Esophagus squamous epithelium (tissue), 4 donors: Measurements from ENCODE around the gene TTYH1.

Experiments
- POLR2A ChIP-seq, 4 donors: fragments of 450-650 bp; IDR thresholded peaks; one replicate each; pipeline ENCODE4 v1.6.1; 2017; ENCODE audit warnings: antibody characterized with exemption in 4 of 4, mild to moderate bottlenecking in 4 of 4, moderate library complexity in 3 of 4
- TF ChIP-seq, protein P1 (sequence below), 6 experiments: fragments of 450-650 bp in 4 of 6; fragments of 200-600 bp in 2 of 6; sonication (generic) in 2 of 6; IDR thresholded peaks; one replicate each; pipeline ENCODE4 v1.5.1; 2016 to 2019; ENCODE audit warnings: antibody characterized with exemption in 6 of 6, mild to moderate bottlenecking in 4 of 6, moderate library complexity in 4 of 6

DNA sequence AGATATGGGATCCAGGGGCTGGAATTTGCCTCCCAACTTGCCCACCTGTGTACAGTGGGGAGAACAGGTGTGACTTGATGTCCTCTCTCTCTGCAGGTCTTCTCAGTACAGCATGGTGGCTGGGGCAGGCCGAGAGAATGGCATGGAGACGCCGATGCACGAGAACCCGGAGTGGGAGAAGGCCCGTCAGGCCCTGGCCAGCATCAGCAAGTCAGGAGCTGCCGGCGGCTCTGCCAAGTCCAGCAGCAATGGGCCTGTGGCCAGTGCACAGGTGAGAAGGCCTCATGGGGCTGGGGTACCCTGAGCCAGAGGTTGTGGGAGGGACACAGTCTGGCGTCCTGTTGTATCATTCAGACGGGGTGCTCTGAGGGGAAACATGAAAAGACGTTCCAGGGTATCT is 36.7 kb downstream of the TTYH1 start:
- TF ChIP-seq, protein P1, sequence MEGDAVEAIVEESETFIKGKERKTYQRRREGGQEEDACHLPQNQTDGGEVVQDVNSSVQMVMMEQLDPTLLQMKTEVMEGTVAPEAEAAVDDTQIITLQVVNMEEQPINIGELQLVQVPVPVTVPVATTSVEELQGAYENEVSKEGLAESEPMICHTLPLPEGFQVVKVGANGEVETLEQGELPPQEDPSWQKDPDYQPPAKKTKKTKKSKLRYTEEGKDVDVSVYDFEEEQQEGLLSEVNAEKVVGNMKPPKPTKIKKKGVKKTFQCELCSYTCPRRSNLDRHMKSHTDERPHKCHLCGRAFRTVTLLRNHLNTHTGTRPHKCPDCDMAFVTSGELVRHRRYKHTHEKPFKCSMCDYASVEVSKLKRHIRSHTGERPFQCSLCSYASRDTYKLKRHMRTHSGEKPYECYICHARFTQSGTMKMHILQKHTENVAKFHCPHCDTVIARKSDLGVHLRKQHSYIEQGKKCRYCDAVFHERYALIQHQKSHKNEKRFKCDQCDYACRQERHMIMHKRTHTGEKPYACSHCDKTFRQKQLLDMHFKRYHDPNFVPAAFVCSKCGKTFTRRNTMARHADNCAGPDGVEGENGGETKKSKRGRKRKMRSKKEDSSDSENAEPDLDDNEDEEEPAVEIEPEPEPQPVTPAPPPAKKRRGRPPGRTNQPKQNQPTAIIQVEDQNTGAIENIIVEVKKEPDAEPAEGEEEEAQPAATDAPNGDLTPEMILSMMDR (IDR thresholded peaks at IDR 0.05), result no peak
- no peak for TF ChIP-seq POLR2A (IDR thresholded peaks at IDR 0.05)
